GM19240 (cell line): Measurements from ENCODE around the gene KRTAP4-3.
"Not testable (repeated sequence)": the region's sequence is repeated elsewhere in the genome, so short reads cannot be mapped to it uniquely, and the experiment has no call there.

Experiments used
- DNase-seq: peaks from one replicate; pipeline ENCODE4 v3.0.0; 2011; ENCODE audit warnings: low spot score; ENCODE audit not compliant: insufficient read length

KRTAP4-3 gene

GRCh38 chr17:41153856-41154255 is 14.2 kb downstream of the KRTAP4-3 start:
- DNase-seq: no peak

DNA sequence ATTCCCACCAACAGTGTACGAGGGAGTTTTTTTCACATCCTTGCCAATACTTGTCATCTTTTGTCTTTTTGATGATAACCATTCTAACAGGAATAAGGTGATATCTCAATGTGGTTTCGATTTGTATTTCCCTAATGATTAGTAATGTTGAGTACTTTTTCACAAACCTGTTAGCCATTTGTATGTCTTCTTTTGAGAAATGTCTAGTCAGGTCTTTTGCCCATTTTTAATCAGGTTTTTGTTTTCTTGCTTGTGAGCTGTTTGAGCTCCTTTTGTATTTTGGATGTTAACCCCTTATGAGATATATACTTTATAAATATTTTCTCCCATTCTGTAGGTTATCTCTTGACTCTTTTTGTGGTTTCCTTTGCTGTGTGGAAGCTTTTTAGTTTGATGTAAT is 16.5 kb downstream of the KRTAP4-3 start:
- DNase-seq: no peak

DNA sequence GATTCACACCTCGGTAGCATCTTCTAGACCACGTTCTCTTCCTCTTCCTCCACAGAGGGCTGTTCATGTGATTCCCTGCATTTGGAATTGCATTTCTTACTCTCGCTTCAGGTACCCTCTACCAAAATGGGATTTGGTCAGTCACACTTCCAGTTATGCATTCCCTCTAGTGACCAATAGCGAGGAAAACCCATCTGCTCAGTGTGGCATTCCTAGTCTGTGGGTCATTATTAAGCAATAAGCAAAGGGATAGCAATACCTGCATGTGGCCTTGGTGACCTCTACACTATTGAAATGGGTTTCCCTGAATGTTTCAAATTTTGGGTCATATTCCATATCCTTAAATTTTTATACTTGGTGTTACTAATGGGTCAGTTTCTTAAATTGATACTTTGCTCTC is 18.0 kb downstream of the KRTAP4-3 start:
- no peak for DNase-seq

DNA sequence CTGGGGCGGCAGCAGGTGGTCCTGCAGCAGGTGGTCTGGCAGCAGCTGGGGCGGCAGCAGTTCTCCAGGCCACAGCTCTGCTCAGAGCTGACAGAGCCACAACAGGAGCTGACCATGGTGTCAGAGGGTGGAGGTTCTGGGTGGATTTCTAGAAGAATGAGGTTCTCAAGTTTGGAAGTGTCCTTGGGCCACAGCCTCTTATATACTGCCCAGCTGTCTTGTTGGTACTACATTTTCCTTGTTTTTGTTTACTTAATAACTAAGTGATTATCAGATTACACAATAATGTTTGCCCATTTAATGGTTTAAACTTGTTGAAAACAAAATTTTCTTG is 18.4 kb downstream of the KRTAP4-3 start, which contains the start of gene KRTAP4-5:
TSS of gene KRTAP4-5 (minus strand) at position 174 of the 334 bp plus-strand sequence. CDS start at position 116, 58 bp downstream.
- no peak for DNase-seq

DNA sequence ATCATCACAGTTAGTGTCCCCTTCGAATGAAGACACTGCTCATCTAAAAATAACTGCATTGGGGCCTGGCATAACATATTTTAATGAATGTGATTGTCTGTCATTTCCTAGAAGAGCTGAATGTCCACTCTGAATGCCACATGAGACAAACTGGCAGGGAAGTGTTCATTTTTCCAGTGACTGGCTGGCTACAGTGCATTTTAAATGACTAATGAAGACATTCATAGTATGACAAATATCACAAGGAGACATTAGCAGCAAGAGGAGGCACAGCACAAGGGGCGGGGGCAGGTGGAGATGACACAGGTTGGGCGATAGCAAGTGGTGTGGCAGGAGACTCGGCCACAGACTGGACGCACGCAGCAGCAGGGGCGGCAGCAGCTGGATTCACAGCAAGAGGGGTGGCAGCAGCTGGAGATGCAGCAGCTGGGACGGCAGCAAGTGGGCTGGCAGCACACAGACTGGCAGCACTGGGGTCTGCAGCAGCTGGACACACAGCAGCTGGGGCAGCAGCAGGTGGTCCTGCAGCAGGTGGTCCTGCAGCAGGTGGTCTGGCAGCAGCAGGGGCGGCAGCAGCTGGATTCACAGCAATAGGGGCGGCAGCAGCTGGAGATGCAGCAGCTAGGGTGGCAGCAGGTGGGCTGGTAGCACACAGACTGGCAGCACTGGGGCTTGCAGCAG is 18.9 kb downstream of the KRTAP4-3 start:
- not testable (repeated sequence) for DNase-seq

DNA sequence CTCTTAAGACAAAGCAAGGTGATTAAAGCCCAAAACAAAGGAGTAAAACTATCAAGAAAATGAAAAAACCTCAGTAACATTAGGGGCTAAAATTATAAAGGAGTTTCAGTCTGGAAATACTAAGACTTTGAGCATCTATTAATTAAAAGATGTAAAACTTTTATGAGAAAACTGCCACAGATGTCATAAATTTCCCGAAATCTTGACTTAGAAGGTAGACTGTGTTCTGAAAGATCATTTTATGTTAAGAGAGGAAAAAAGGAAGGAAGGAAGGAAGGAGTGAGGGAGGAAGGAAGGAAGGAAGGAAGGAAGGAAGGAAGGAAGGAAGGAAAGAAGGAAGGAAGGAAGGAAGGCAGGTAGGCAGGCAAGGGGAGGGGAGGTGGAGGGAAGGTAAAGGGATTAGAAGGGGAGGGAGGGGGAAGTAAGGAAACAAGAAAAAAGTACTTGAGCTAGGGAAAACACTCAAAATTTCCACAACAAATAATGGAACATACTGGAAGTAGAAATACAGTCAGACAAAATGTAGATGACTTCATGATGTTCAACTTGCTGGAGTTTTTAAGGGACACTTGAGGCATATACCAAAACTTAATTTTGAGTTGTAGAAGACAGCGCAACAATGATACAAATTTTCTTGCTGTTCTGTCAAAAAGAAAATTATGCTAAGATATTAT is 20.4 kb downstream of the KRTAP4-3 start:
- DNase-seq: no peak

DNA sequence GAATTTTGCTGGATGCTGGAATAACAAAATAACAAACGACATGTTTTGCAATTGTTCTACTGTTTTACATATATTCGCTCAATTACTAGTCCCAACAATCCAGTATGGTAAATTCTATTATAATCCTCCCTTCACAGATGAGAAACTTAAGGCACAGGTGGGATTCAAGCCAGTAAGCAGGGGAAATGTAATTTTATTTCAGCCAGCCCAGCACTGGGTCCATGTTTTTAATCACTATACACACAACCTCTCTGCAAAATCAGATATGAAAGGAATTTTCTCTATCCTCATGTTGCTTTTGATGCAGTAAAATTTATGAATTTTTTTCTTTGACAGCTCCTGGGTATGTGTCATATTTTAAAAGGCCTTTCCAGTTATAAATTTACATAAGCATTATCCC is 22.8 kb downstream of the KRTAP4-3 start:
- no peak for DNase-seq

GRCh38 chr17:41144846-41145245 is 23.2 kb downstream of the KRTAP4-3 start:
- DNase-seq: no peak

- DNase-seq: no peak
These were observed 26.7 kb downstream of the KRTAP4-3 start for GRCh38 chr17:41141361-41141760.

- no peak for DNase-seq
These were observed 27.5 kb downstream of the KRTAP4-3 start, which contains the start of gene KRTAP4-6 for GRCh38 chr17:41140360-41141131. Gene KRTAP4-6 (minus strand): TSS chr17:41140544. CDS start chr17:41140487, 57 bp downstream.

DNA sequence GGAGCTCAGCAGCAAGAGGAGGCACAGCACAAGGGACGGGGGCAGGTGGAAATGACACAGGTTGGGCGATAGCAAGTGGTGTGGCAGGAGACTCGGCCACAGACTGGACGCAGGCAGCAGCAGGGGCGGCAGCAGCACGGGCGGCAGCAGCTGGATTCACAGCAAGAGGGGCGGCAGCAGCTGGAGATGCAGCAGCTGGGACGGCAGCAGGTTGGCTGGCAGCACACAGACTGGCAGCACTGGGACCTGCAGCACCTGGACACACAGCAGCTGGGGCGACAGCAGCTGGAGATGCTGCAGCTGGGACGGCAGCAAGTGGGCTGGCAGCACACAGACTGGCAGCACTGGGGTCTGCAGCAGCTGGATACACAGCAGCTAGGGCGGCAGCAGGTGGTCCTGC is 28.2 kb downstream of the KRTAP4-3 start:
- not testable (repeated sequence) for DNase-seq

DNA sequence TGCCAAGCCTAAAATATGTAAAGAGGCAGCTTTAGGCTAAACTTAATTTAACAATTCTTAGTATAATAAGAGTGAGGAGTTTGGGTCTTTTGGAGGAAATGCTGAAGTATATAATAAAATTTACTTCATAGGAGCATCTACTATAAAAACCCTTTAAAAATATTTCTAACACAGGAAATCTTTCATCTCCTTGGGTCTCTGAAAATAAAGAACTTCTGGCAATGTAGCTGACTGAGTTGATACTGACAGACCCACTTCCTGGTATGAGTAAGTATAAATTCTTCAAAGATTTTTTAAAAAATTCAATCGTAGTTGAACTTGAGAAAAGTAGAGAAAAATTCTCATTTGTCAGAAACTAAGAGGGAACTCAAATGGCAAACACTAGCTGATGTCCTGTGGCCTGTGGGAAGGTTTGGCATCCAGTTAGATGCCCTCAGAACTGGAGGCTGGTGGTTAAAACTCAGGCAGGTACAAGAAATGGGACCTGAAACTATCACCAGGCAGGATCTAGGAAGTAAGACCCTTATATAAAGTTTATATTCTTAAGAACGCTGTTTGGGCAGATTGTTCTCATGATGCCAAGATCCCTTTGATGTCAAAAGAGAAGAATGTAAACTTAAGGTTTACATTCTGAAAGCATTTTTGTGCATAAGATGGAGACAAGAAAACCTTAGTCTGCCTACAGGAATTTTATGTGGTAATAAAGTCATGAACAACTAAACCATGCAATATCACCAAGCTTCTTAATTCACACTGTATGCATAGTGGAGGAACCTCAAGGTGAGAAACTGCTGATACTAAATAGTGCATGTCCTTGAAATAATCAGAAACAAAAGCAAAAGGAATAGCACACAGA is 33.9 kb downstream of the KRTAP4-3 start:
- DNase-seq: no peak

DNA sequence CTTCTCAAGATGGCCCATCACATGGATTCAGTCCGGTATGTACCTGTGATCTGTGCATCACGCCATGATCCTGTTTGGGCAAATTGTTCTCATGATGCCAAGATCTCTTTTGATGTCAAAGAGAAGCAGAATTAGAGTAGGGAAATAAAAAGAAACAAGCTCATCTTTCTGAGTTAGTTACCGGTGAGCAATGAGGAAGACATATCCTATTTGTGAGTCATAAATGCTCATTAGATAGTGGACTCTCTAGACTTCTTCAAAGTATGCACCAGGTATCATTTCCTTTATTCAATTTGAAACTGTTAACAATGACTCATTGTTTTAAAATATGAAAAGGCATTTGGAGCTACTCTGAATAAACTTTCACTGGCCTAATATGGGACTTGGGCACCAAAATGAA is 36.0 kb downstream of the KRTAP4-3 start:
- no peak for DNase-seq

GRCh38 chr17:41127371-41127770 is 40.6 kb downstream of the KRTAP4-3 start:
- no peak for DNase-seq

GRCh38 chr17:41126412-41126811 is 41.6 kb downstream of the KRTAP4-3 start:
- DNase-seq: no peak

- DNase-seq: no peak
These were observed 43.0 kb downstream of the KRTAP4-3 start for GRCh38 chr17:41125064-41125463.

DNA sequence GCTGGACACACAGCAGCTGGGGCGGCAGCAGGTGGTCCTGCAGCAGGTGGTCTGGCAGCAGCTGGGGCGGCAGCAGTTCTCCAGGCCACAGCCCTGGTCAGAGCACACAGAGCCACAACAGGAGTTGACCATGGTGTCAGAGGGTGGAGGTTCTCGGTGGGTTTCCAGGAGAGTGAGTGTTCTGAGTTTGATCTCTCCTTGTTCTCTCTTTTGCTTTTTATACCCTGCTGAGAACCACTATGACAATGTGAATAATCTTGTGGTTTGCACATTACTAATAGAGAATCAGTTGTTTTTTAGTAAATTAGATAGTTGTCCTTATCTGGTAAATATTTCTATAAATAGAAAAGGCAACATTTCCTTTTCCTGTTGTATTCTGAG is 44.0 kb downstream of the KRTAP4-3 start, which contains the start of gene KRTAP4-12:
TSS of gene KRTAP4-12 (minus strand) at position 192 of the 381 bp plus-strand sequence. CDS start at position 132, 60 bp downstream.
- not testable (repeated sequence) for DNase-seq

GRCh38 chr17:41123292-41123990 is 44.6 kb downstream of the KRTAP4-3 start:
- not testable (repeated sequence) for DNase-seq

DNA sequence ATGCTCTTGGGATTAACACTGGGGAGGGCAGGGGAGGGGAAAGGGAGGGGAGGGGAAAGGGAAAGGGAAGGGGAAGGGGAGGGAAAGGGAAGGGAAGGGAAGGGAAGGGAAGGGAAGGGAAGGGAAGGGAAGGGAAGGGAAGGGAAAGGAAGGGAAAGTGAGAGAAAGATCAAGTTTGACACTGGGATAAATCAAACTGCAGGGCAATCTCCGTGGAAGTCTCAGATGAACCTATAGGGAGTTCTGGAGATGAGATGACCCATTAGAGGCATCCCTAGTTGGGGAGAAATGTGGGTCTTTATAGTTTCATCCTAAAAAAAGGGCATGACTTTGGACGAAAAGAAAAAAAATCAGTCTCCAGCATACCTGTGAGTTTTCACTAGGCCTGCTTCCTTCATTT is 46.3 kb downstream of the KRTAP4-3 start:
- DNase-seq: no peak
